Measurements from ENCODE around the gene TRIM71. TPM values are rescaled to one million over a fixed set of nuclear protein-coding genes. Genes with fewer than 3 reads are reported as not detected.

The TRIM71 gene
- total and polyA plus RNA-seq, 7 donors = not detected

- no peak for DNase-seq
Observed at GRCh38 chr3:32832193-32832592, 14.4 kb downstream of the TRIM71 start.

DNA sequence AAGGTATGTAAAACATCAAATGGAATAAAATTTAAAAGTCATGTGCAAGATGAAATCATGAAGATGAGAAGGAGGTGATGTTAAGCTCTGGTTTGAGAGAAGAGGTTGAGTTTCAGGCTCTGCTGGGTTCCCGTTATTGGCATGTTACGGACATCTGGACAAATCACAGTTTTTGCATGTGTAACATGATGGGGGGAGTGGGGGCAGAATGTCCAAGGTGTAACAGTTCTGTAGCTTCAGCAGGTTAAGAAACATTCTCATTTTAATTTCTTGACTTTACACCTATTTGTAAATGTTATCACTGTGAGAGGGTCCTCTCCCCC is 17.2 kb downstream of the TRIM71 start:
- Histone ChIP-seq H3K27ac (no peak overlapping the region), H3K9me3 (no peaks in the 10 kb centered on the region), H3K4me1 (no peaks in the 10 kb centered on the region), H3K36me3 (no peaks in the 10 kb centered on the region), H3K4me3 (no peak overlapping the region), H3K27me3 (peaks cover 0 to 4% (median 3%) of the 10 kb centered on the region in 3 donors)
- no peak for DNase-seq
- 92 to 95% methylated on average over 2 of the region's 2 CpGs for WGBS, 2 donors
- intact Hi-C loops (cut with DNase I) = no loop called here
- TF ChIP-seq, protein P1, sequence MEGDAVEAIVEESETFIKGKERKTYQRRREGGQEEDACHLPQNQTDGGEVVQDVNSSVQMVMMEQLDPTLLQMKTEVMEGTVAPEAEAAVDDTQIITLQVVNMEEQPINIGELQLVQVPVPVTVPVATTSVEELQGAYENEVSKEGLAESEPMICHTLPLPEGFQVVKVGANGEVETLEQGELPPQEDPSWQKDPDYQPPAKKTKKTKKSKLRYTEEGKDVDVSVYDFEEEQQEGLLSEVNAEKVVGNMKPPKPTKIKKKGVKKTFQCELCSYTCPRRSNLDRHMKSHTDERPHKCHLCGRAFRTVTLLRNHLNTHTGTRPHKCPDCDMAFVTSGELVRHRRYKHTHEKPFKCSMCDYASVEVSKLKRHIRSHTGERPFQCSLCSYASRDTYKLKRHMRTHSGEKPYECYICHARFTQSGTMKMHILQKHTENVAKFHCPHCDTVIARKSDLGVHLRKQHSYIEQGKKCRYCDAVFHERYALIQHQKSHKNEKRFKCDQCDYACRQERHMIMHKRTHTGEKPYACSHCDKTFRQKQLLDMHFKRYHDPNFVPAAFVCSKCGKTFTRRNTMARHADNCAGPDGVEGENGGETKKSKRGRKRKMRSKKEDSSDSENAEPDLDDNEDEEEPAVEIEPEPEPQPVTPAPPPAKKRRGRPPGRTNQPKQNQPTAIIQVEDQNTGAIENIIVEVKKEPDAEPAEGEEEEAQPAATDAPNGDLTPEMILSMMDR (IDR thresholded peaks at IDR 0.05) = no peak
- TF ChIP-seq POLR2A (IDR thresholded peaks at IDR 0.05) (no peak), POLR2AphosphoS5 (IDR thresholded peaks at IDR 0.05) (no peak), EP300 (IDR thresholded peaks at IDR 0.05) (no peak)

More at GRCh38 chr3:32832193-32832592, 14.4 kb downstream of the TRIM71 start:
- no peaks in the 10 kb centered on the region for H3K4me1 ChIP-seq
- H3K27me3 ChIP-seq = peaks cover 0 to 4% (median 3%) of the 10 kb centered on the region in 3 donors
- H3K4me3 ChIP-seq = no peak overlapping the region
- H3K27ac ChIP-seq = no peak overlapping the region
- intact Hi-C loops (cut with DNase I) = no loop called here
- TF ChIP-seq POLR2AphosphoS5 (IDR thresholded peaks at IDR 0.05) (no peak), POLR2A (IDR thresholded peaks at IDR 0.05) (no peak), EP300 (IDR thresholded peaks at IDR 0.05) (no peak)
- TF ChIP-seq, protein P1 (IDR thresholded peaks at IDR 0.05) = no peak
- H3K36me3 ChIP-seq = no peaks in the 10 kb centered on the region
- 96 to 97% methylated on average over 4 of the region's 4 CpGs for WGBS, 2 donors
- no peaks in the 10 kb centered on the region for H3K9me3 ChIP-seq

DNA sequence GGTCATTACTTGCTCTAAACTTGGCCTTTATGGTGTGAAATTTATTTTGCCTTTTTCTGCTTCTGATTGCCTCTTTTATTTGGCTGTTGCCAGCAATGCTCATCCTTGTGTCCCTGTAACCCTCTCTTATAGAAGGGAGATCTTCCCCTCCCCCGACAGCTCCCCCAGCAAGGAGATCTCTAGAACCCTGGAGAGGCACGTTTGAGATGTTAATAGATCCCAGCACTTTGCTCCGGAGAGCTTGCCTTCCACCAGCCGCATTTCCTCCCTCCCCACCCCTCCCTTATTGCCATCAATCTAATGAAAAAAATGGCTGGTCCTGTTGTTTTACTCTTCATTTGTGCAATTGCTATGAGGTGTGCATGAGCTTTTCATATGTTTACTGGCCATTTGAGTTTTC is 18.2 kb downstream of the TRIM71 start:
- Histone ChIP-seq H3K4me1 (no peaks in the 10 kb centered on the region), H3K27me3 (peaks cover 0 to 4% (median 0%) of the 10 kb centered on the region in 3 donors), H3K4me3 (no peak overlapping the region), H3K27ac (no peak overlapping the region), H3K36me3 (no peaks in the 10 kb centered on the region), H3K9me3 (no peaks in the 10 kb centered on the region)
- WGBS, 2 donors = 47 to 69% methylated on average over 4 of the region's 4 CpGs
- no peak for DNase-seq
- TF ChIP-seq, protein P1 (IDR thresholded peaks at IDR 0.05) = no peak
- TF ChIP-seq EP300 (IDR thresholded peaks at IDR 0.05) (no peak), POLR2AphosphoS5 (IDR thresholded peaks at IDR 0.05) (no peak), POLR2A (IDR thresholded peaks at IDR 0.05) (no peak)
- intact Hi-C loops (cut with DNase I) = no loop called here

DNA sequence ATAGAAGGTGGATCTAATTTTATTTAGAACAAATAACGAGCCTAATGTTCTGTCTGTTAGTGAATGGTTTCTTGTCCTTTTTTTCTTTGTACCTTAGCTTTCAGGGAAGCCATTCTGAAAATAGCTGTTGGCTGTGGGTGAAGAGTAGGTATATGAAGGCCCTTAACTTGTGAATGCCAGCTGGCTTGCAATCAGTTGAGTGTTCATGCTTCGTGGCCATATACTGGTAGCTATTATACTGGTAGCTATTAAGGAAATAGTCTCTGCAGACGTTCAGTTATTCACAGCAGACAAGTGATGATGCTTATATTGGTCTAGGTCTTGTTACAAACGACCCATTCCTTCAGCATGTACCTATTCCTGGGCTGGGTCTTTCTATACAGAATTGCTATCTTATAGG is 18.8 kb downstream of the TRIM71 start:
- Histone ChIP-seq H3K4me3 (no peak overlapping the region), H3K4me1 (no peaks in the 10 kb centered on the region), H3K27ac (no peak overlapping the region), H3K27me3 (peaks cover 0 to 4% (median 0%) of the 10 kb centered on the region in 3 donors), H3K36me3 (no peaks in the 10 kb centered on the region), H3K9me3 (no peaks in the 10 kb centered on the region)
- 58 to 68% methylated on average over 4 of the region's 4 CpGs for WGBS, 2 donors
- intact Hi-C loops (cut with DNase I) = no loop called here
- DNase-seq = no peak
- TF ChIP-seq POLR2AphosphoS5 (IDR thresholded peaks at IDR 0.05) (no peak), POLR2A (IDR thresholded peaks at IDR 0.05) (no peak), EP300 (IDR thresholded peaks at IDR 0.05) (no peak)

- 77 to 86% methylated on average over 11 of the region's 11 CpGs for WGBS, 2 donors
- H3K4me3 ChIP-seq = no peak overlapping the region
- no peak for TF ChIP-seq POLR2AphosphoS5 (IDR thresholded peaks at IDR 0.05)
- TF ChIP-seq EP300 (IDR thresholded peaks at IDR 0.05) = no peak
- TF ChIP-seq, protein P1 (IDR thresholded peaks at IDR 0.05) = no peak
- TF ChIP-seq POLR2A (IDR thresholded peaks at IDR 0.05) = no peak
Observed at GRCh38 chr3:32837366-32837765, 19.6 kb downstream of the TRIM71 start.

More at GRCh38 chr3:32837366-32837765, 19.6 kb downstream of the TRIM71 start:
- Histone ChIP-seq H3K27ac (no peak overlapping the region), H3K27me3 (peaks cover 0 to 4% (median 0%) of the 10 kb centered on the region in 3 donors), H3K4me1 (no peaks in the 10 kb centered on the region), H3K36me3 (no peaks in the 10 kb centered on the region), H3K9me3 (no peaks in the 10 kb centered on the region)
- intact Hi-C loops (cut with DNase I) = no loop called here
- DNase-seq = no peak
